Measurements from ENCODE around the gene DHX29. TPM values are rescaled to one million over a fixed set of nuclear protein-coding genes. Genes with fewer than 3 reads are reported as not detected.

Gene DHX29
- polyA plus RNA-seq, 10 donors: 23.5 to 34.5 (median 28.8) TPM

DNA sequence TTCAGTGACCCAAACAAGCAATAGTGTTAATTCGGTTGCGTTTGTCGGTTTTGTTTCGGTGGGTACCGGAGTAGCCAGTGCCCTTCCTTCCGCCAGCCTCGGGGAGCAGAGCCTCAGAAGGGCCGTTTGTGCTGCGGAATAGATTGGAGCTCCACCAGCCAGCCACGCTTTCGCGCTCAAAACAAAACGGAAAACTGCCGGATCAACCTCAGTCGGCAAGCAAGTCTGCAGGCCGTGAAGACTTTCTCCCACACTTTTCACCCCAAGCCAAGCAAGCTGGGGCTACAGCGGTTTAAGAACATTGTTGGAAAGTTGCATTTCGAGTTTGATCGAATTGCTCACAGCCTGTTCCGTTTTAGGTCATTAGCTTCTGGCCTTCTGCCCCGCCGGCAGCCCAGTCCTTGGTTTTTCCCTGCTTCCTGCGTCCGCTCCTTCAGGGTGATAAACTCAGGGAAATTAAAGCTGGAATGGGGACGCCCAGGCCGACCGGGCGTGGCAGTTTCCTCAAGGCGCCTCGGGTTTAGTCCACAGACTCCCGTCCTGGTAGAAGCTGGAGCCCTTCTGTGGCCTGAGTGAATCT, 73.3 kb downstream of the DHX29 start:
- DNase-seq: peak in 1 of 3 donors; percentile 68

DNA sequence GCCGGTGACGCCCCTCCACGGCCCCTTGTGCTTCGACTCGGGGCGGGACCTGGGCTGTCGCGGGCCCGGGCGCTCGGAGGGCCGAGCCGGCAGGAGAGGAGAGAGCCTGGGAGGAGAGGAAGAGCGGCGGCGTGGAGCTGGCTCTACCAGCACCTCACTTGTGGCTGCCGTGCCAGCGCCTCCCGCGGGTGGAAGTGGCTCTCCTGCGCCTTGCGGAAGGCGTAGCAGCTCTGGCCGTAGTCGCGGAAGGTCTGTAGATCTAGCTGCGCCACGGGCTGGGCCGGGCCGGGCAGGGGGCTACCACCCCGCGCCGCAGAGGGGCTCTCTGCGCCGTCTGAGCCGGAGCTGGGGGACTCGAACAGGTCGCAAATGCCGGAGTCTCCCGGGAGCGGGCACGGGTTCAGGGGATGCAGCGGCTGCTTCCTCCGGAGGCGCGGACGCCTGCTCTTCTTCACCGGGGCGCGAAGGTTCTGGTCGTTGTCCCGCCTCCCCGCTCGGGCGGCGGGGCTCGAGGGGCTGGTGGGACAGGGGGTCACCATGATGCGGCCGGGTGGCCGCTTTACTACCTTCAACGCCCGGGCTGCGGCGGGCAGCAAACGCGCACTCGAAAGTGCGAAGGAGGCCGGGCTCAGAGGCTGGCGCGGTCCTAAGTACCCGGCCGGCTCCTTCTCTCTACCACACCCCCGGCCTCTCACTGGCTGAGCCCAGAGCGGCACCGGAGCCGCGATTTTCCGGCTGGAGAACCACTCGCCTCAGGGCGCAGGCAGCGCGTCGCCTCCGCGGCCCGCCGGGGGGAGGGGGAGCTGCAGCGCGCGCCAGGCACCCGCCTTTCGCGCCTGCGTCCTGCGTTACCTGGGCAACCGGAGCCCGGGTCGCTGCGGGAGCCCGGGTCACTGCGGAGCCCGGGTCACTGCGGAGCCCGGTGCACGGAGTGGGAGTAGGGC, 74.2 kb downstream of the DHX29 start, which contains the start of gene CCNO:
TSS of gene CCNO (minus strand) at position 624 of the 944 bp plus-strand sequence. CDS start at position 539, 85 bp downstream.
- peak in 2 of 3 donors; percentile 69 to 81 for DNase-seq

DNA sequence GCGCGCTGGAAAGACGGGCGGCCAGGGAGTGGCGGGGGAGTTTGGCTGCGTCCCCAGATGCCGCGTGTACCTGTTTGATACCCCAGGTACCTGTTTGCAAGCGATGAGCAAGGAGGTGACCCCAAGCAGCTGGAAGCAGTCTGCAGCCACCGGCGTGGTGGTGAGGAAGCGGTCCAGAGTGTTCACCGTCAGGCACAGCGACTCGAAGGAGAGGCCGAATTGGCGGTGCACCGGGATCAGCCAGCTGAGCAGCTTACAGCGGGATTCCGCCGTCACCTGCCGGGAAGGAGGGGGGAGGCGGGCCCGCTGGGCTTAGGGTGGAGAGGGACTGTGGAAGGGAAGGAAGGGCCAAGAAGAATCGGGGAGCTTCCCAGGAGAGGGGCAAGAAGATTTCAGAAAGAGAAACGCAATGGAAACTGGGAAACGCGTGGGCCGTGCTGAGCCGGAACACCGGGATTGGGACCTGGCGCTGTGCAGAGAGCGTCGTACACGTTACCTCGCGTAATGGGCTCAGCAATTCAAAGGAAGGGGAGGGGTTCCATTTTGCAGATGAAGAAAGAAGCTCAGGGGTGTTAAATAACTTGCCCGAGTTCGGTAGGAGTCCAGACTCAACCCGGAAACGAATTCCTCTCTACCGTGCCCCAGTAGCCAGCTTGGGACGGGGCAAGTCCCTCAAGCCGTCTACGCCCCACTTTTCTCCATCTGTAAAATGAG, 75.1 kb downstream of the DHX29 start:
- DNase-seq: peak in 1 of 3 donors; percentile 71

DNA sequence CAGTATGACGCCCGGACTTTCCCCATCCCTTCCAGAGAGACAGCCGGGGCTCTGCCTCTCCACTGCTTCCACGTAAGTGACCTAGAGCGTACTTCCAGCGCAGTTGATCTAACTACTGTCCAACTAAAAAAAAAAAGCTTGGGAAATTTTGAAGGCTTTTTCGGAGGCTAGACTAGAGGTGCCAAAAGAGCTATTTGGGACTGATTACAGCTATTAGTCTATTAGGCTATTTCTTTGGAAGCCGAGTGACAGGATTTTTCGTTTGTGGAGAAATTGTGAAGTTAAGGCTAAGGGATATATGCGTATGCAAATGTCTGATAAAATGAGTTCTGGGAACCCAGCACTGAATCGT, 75.6 kb downstream of the DHX29 start:
- peak in 1 of 3 donors; percentile 77 for DNase-seq

DNA sequence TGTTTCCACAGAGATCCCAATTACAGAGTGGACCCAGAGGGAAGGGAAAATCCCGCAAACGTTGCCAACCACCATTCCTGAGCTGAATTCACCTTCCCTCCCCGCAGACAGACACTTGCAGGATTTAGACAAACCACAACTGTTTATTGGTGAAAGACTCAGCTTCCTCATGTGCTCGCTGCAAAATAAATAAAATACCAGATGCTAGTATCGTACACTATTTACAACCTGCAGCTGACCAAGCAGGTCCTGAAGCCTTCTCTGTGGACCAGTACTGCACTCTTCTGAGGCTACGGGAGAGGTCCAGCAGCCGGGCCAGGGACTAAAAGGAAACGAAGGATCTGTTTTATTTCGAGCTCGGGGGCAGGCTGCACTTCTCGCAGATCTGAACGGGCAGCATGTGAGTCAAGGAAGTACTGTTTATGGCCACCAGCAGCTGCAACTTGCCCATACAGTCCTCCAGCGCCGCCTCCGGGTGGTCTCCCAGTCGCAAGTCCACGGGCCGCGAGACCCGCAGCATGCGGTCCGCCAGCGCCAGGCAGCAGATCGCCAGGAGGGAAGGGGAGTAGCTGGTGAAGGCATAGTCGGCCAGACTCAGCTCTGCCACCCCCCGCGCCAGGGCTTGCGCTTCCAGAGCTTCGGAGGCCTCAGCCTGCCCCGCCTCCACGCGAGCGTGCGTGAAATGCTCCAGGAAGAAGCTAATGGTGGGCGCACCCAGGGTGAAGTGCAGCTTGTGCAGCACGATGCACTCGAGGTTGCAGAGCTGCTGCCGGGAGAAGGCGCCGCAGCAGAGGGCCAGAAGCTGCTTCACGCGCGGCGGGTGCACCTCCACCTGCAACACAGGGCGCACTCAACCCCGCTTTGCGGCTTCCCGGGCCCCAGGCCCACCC, 76.2 kb downstream of the DHX29 start:
- peak in 1 of 3 donors; percentile 72 for DNase-seq

DNA sequence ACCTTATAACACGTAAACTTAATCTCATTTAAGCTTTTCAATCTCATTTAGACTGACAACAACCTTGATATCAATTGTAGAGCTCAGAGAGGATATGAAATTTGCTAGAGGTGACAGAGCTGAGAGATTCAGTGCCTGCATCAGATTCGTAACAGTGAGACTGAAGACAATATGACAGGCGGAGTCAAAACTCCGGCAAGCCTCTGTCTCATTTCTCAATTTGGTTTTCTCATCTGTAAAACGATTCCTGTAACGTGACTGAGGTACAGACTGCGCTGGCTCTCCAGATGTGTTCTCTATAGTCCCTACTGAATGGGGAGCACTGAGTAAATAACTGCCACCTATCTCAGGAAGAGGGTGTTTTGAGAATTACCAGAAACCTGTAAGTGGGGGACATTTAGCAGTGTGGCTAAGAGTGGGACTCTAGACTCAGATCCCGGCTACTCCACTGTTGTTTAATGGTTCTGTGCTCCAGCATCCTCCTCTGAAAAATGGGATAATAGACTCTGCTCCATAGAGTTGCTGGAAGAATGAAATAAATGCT, 77.3 kb downstream of the DHX29 start:
- no peak for DNase-seq

DNA sequence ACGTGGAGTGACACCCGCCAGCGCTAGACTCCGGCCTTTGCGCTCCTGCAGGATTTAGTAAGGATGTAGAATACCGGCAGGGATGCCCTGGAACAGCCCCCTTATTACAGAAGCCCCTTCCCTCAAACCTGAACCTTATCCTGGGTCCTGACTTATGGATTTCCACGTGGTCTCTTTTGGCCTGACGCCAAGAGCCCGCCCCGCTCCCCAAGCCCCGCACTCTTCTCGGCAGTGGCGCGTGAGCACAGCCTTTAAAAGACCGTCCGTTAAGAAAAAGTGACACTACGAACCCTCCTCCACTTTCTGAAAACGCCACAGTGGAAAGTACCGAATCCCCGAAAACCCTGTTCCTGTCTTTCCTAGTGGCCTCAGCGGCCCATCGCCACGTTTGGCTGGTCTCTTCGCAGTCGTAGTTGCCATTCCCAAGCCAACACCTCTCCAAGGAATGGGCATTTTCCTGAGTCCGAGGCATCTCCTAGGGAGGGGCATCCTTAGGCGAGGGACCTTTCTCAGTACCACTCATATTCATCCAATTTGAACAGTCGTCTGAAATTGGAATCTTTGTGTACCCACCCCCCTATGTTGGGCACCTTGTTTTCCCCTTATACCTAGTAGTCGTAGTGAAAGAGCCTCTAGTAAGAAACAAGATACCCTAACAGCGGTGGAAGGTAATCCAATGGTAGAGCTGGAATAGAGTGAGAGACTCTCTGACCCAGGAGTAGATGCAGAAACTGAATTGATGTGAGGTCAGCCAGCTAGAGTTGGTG, 79.6 kb downstream of the DHX29 start:
- no peak for DNase-seq

DNA sequence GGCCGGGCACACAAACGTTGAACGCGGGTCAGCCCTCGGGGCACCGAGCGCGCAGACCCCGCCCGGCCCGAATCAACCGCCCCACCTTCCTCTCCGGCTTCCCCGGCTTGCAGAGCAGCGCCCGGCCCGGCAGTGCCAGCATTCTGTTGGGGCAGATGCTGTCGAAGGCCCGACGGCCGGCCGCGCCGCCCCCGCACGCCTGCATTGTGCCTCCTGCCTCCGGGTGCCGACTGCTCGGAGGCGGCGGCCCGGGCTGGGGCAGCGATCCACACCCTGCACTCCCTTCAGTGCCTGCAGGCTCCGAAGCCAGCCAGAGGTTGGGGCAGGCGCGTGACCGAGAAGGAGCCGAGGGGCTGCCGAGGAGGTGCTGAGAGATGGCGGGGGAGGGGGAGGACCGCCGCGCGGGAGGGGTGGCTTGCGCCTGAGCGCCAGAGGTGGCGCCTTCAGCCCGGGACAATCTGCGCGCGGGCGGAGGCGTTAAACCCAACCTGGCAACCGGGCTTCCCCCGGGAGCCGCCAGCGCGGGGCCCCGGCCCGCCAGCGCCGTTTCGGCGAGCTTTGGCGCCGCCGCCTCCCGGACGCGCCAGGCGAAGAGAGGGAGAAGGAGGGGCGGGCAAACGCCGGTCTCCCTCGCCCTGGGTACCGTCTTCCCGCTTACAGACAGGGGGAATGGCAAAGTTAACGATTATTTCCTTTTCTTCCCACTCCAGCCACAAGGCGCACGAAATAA, 80.4 kb downstream of the DHX29 start, which contains the start of gene MCIDAS:
TSS of gene MCIDAS (minus strand) at position 382 of the 730 bp plus-strand sequence. CDS start at position 205, 177 bp downstream.
- peak in 1 of 3 donors; percentile 66 for DNase-seq

DNA sequence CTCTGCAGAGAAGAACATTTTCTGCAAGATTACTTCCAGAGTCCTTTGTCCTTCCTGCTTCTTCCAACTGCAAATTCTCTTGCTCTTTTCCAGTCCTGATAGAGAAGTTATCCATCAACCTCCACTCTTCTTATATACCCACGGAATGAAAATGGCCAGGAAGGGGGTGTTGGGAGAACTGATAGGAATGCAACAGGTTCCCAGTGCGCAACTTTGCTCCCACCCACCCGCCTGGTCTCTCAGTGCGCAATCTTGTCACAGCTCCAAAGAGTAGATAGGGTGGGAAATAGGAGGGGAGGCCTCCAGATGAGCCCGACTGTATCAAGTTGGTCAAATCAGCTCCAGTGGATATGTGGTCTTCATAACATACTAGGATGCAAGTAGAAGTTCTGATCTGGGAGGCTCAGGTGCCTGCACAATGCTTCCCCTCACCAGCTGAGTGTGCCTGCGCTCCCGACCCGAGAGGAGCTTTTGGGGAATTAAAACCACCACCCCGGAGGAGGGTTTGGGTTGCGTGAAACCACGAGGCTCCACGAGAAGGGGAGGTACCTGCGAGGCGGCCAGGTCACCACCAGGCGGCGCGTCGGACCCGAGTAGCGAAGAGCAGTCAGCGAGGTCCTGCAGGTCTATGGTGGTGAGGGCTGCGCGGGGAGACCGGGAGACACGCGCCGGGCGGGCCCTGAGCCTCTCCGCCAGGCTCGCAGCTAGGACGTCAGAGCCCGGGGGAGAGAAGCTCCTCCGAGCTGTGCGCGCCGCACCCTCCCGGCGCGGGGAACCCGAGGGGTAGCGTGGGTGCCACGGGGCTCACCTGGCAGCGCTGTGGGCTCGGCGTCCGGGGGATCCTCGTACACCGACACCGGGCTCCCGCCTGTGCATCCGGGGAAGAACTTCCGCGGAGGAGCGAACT, 81.2 kb downstream of the DHX29 start:
- peak in 1 of 3 donors; percentile 78 for DNase-seq

DNA sequence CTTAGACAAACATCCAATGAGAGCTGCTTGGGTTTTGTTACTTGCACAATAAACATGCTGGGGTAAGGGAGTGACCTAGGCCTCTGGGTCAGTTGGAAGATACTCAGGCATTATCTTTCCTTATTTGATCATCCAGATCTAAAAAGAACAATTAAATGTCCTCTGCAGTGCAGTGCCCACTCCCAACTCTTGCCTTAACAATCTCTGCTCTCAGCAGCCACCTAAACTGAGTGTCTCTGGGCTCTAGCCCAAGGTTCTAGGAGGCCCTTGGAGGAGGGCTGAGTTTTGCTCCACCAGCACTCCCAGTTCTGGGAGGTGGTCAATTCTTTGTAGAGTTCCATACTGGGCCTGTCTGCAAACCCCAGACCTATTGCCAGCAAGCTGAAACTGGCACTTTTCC, 82.1 kb downstream of the DHX29 start:
- DNase-seq: no peak

DNA sequence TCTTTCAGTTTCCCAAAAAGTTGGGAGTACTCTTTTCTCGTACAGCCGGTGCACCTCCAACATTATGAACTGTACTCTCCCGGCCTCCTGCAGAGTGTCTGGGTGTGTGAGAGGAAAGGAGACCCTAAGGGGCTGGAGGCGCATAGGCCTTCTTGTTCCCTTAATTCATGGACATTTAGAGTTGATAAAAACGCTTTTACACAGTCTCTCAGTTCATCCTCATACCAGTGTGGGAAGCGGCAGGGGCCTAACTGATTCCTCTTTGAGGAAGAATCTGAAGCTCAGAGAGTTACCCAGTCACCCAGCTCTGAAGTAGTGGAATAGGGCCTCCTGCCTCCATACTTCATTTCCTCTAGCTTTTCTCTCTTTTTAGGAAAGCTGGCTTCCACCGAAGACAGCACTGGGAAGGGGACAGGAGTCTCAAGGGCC, 83.7 kb downstream of the DHX29 start:
- DNase-seq: no peak

DNA sequence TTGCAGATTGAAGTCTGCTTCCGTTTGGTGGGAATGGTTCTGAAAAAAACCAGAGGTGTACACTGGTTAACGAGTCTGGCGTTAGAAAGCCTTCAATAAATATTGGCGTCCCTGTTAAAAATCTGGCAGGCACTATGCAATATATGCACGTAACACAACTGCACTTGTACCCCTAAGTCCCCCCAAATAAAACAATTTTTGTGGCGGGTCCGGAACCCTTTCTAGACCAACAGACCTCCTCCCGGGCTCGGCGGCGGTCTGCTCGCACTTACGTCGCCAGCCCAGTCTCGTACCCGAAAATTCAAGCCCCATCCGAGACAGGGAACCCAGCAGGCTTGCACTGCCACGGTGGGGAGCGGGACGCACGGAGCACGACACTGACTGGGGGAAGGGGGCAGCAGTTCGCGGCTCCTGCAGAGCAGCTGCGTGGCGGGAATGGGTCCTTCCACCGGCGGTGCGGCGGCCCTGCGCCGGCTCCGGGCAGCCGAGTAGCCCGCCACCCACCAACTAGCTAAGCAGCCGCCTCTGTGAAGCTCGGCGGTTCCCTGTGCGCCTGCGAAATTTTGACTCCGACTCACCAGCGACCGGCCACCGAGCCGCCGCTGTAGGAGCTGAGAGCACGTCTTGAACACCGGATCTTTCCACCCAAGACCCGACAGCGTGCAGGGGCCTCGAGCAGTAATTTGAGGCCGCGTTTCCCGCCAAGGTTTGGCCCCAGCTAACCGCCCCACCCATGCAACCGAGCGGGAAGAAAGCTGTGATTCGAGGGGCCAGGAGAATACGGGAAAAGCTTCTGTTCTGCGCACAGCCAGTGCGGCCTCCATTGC, 84.3 kb downstream of the DHX29 start:
- no peak for DNase-seq

DNA sequence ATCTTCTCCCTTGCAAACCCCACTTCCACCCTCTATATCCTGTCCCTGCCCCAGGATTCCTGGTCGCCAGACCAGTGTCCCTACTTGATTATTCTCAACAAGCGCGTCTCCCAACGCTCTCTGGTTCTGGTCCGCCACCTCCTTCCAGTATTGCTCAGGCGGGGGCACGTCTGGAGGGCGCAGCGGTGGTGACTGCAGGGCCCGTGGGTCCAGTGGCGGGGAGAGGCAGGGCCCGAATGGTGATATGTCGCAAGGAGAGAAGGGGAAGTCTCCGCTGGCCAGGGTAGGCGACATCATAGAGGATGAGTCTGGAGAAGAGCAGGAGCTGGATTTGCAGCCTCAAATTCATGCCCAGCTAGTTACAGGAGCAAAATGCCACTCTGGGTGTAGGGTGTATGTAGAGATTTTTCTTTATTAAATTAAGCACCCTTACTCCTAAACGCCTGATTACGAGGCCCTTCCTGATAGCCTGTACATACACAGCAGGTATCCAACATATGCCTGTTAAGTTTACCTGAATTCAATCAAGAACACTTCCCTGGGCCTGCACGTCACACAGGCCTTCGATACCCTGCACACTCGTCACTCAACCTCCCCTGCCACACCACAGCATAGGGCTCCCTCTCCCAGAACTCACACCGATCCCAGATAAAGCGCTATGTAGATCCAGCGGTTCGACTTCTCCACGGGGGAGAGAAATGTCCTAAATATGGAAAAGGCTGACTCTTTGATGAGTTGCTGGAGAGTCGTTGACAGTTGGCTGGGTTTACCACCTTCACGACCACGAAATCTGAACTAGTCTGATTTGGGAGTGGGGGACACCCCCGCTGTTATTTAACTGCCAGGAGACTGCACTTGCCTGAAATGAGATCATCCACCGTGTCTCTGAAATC, 85.2 kb downstream of the DHX29 start:
- DNase-seq: no peak

DNA sequence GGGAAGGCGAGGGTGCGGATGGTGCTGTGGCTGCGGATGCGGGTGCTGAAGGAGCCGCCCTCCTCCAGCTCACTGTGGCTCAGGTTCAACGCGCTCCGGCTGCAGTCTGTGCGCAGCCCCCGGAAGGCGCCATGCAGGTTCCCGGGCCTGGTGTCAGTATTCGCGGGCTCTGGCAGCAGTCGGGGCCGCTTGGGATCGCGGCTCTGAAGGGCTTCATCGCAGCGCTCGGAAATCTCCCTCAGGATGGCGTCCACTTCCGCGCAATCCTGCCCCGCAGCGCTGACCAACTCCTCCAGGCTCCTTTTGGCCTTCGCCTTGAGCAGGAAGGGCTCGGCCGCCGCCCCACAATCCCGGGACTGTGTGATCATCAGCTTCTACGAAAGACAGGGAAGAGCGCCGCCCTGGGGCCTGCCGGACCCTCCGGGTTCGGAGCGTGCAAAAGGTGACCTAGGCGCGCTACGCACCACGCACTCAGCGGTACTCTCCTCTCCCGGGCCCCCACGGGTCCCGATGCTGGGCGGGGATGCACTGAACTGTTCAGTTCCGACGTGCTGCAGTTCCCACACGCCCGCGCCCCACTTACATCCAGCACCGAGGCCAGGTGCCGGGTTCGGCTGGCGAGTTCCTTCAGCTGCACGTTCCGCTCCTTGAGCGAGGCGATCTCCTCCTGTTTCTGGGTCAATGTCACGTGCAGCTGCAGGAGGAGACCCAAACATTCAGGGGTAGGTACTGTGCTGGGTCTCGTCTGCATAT, 86.9 kb downstream of the DHX29 start:
- no peak for DNase-seq

DNA sequence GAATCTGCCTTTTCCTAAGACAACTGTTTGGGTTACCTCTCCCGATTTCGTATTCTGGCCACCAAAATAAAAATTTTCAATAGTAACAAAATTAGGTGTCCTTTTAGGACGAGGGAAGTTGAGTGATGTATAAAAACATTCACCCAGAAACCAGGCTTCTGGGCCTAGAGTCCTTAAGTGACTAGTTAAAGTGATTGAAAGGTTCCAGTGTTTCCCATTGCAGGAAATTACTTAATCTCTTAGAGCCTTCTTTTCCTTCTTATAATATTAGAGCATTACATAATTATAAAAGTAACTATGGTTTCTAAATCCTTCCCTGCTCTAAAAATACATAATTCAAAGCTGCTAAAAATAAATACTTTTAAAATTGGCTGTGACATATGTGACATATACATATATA, 87.7 kb downstream of the DHX29 start:
- no peak for DNase-seq
